ENCODE measurements around the gene PCDHB5. TPM values are rescaled to one million over a fixed set of nuclear protein-coding genes. Genes with fewer than 3 reads are reported as not detected.
"Not testable (repeated sequence)": the region's sequence is repeated elsewhere in the genome, so short reads cannot be mapped to it uniquely, and the experiment has no call there.

PCDHB5 gene
- total RNA-seq, 3 donors from 2014 or later = 3.4 to 9.8 (median 6.4) TPM

DNA sequence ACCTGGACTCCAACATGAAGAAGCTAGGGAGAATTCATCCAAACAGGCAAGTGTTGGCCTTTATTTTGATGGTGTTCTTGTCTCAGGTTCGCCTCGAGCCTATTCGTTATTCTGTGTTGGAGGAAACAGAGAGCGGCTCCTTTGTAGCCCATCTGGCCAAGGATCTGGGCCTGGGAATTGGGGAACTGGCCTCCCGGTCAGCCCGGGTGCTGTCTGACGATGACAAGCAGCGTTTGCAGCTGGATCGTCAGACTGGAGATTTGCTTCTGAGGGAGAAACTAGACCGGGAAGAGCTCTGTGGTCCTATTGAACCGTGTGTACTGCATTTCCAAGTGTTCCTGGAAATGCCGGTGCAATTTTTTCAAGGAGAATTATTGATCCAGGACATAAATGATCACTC lies 13.0 kb upstream of the PCDHB5 start:
- intact Hi-C loops (cut with DNase I; ENCODE audit: low total_unique reads) = no loop called here
- H3K27ac ChIP-seq = peak overlapping the region in 1 of 2 donors; percentile 58
- H3K4me1 ChIP-seq = no peaks in the 10 kb centered on the region
- DNase-seq (ENCODE audit: low spot score in 2 of 2) = no peak
- peak overlapping the region; percentile 37 to 51 (median 45) for H3K4me3 ChIP-seq
- no peaks in the 10 kb centered on the region for H3K27me3 ChIP-seq
- no peak for TF ChIP-seq POLR2A (IDR thresholded peaks at IDR 0.05)
- TF ChIP-seq, protein P1, sequence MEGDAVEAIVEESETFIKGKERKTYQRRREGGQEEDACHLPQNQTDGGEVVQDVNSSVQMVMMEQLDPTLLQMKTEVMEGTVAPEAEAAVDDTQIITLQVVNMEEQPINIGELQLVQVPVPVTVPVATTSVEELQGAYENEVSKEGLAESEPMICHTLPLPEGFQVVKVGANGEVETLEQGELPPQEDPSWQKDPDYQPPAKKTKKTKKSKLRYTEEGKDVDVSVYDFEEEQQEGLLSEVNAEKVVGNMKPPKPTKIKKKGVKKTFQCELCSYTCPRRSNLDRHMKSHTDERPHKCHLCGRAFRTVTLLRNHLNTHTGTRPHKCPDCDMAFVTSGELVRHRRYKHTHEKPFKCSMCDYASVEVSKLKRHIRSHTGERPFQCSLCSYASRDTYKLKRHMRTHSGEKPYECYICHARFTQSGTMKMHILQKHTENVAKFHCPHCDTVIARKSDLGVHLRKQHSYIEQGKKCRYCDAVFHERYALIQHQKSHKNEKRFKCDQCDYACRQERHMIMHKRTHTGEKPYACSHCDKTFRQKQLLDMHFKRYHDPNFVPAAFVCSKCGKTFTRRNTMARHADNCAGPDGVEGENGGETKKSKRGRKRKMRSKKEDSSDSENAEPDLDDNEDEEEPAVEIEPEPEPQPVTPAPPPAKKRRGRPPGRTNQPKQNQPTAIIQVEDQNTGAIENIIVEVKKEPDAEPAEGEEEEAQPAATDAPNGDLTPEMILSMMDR (IDR thresholded peaks at IDR 0.05) = no peak
- TF ChIP-seq POLR2AphosphoS5 (IDR thresholded peaks at IDR 0.05) = no peak
- H3K36me3 ChIP-seq = no peaks in the 10 kb centered on the region
- H3K9me3 ChIP-seq = peaks cover 38 to 55% of the 10 kb centered on the region in 2 donors

- H3K27ac ChIP-seq; intact Hi-C loops (cut with DNase I; ENCODE audit: low total_unique reads): not testable (repeated sequence)
- H3K4me3 ChIP-seq = peak overlapping the region in 2 of 3 donors; percentile 2 to 17
These were observed 11.4 kb upstream of the PCDHB5 start for GRCh38 chr5:141123396-141124135.

GRCh38 chr5:141127305-141127704 lies 7.7 kb upstream of the PCDHB5 start:
- H3K36me3 ChIP-seq = no peaks in the 10 kb centered on the region
- intact Hi-C loops (cut with DNase I; ENCODE audit: low total_unique reads) = no loop called here

More at GRCh38 chr5:141123396-141124135, 11.4 kb upstream of the PCDHB5 start:
- H3K27me3 ChIP-seq; H3K4me1 ChIP-seq; H3K36me3 ChIP-seq; DNase-seq (ENCODE audit: low spot score in 2 of 2): not testable (repeated sequence)
- H3K9me3 ChIP-seq = peaks cover 38 to 61% of the 10 kb centered on the region in 2 donors

DNA sequence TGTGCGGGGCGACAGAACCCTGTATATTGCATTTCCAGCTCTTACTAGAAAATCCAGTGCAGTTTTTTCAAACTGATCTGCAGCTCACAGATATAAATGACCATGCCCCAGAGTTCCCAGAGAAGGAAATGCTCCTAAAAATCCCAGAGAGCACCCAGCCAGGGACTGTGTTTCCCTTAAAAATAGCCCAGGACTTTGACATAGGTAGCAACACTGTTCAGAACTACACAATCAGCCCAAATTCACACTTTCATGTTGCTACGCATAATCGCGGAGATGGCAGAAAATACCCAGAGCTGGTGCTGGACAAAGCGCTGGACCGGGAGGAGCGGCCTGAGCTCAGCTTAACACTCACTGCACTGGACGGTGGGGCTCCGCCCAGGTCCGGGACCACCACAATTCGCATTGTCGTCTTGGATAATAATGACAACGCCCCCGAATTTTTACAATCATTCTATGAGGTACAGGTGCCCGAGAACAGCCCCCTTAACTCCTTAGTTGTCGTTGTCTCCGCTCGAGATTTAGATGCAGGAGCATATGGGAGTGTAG lies 786 bp downstream of the PCDHB5 start:
- H3K27ac ChIP-seq = no peak overlapping the region

More at GRCh38 chr5:141127305-141127704, 7.7 kb upstream of the PCDHB5 start:
- no peak for TF ChIP-seq POLR2A (IDR thresholded peaks at IDR 0.05)
- TF ChIP-seq, protein P1 (IDR thresholded peaks at IDR 0.05) = no peak
- no peak for TF ChIP-seq POLR2AphosphoS5 (IDR thresholded peaks at IDR 0.05)
- H3K4me3 ChIP-seq = no peak overlapping the region
- H3K4me1 ChIP-seq = no peaks in the 10 kb centered on the region
- peaks cover 39 to 64% of the 10 kb centered on the region in 2 donors for H3K9me3 ChIP-seq
- H3K27me3 ChIP-seq = no peaks in the 10 kb centered on the region
- no peak for DNase-seq (ENCODE audit: low spot score in 2 of 2)
- no peak overlapping the region for H3K27ac ChIP-seq

GRCh38 chr5:141137346-141137745 lies 2.3 kb downstream of the PCDHB5 start:
- H3K4me3 ChIP-seq; H3K4me1 ChIP-seq; H3K27ac ChIP-seq; intact Hi-C loops (cut with DNase I; ENCODE audit: low total_unique reads); H3K27me3 ChIP-seq; H3K36me3 ChIP-seq; DNase-seq (ENCODE audit: low spot score in 2 of 2): not testable (repeated sequence)
- H3K9me3 ChIP-seq = peaks cover 58 to 98% of the 10 kb centered on the region in 2 donors

More for the DNA sequence above, 786 bp downstream of the PCDHB5 start:
- H3K9me3 ChIP-seq = peaks cover 53 to 86% of the 10 kb centered on the region in 2 donors
- H3K36me3 ChIP-seq = no peaks in the 10 kb centered on the region
- TF ChIP-seq POLR2A (IDR thresholded peaks at IDR 0.05) (no peak), POLR2AphosphoS5 (IDR thresholded peaks at IDR 0.05) (no peak)
- TF ChIP-seq, protein P1 (IDR thresholded peaks at IDR 0.05) = no peak
- no peaks in the 10 kb centered on the region for H3K27me3 ChIP-seq
- intact Hi-C loops (cut with DNase I; ENCODE audit: low total_unique reads) = no loop called here
- H3K4me1 ChIP-seq = no peaks in the 10 kb centered on the region
- H3K4me3 ChIP-seq = peak overlapping the region; percentile 29 to 56 (median 41)
- DNase-seq (ENCODE audit: low spot score in 2 of 2) = no peak

- Histone ChIP-seq H3K4me3 (peak within 1 kb of the TSS in 2 of 3 donors; percentile 7 to 51), H3K4me1 (no peaks in the 10 kb centered on the region), H3K27me3 (no peaks in the 10 kb centered on the region), H3K9me3 (peaks cover 43 to 100% of the 10 kb centered on the region in 2 donors), H3K27ac (no peak within 1 kb of the TSS), H3K36me3 (no peaks in the 10 kb centered on the region)
- TF ChIP-seq POLR2A (IDR thresholded peaks at IDR 0.05) (no peak), POLR2AphosphoS5 (IDR thresholded peaks at IDR 0.05) (no peak)
- TF ChIP-seq, protein P1 (IDR thresholded peaks at IDR 0.05) = no peak
- no peak for DNase-seq (ENCODE audit: low spot score in 2 of 2)
- intact Hi-C loops (cut with DNase I; ENCODE audit: low total_unique reads) = no loop called here
These were observed 14.8 kb downstream of the PCDHB5 start, which contains the start of gene PCDHB6 for GRCh38 chr5:141149812-141150211. PCDHB6 (plus strand) TSS chr5:141150057; CDS start chr5:141150258, 201 bp downstream.

Data from breast epithelium (tissue), 4 donors.